ENCODE data around the gene PRICKLE4.

GRCh38 chr6:41734666-41735426 lies 45.7 kb upstream of the PRICKLE4 start:
- no peak for TF ChIP-seq CTCF (IDR thresholded peaks at IDR 0.05; ENCODE audit: low read depth, low read length)
- no peak for TF ChIP-seq EZH2phosphoT487 (IDR thresholded peaks at IDR 0.05; ENCODE audit: low read depth)

All from OCI-LY3 (cell line).